22Rv1 (cell line): ENCODE data around the gene TNFRSF21.

Source experiments
- CTCF ChIP-seq: fragments of 450-650 bp; IDR thresholded peaks from 2 replicates; pipeline ENCODE4 v1.5.1; 2017; ENCODE audit warnings: mild to moderate bottlenecking
- ZFX ChIP-seq: fragments of 450-650 bp; IDR thresholded peaks from 2 replicates; pipeline ENCODE4 v1.6.1; 2017; ENCODE audit warnings: antibody characterized with exemption, borderline replicate concordance

- TF ChIP-seq CTCF (no peak), ZFX (no peak)
Measured at GRCh38 chr6:47300417-47300816, 9.3 kb downstream of the TNFRSF21 start.
